ENCODE measurements around the gene TPM1. TPM values are rescaled to one million over a fixed set of nuclear protein-coding genes. Genes with fewer than 3 reads are reported as not detected.

Gene TPM1
- total and polyA plus RNA-seq, 10 of the 15 experiments (the other 5 are each of a cell fraction or from before 2014, with no cell fraction given), result 0.43 to 10.0 (median 2.4) TPM

DNA sequence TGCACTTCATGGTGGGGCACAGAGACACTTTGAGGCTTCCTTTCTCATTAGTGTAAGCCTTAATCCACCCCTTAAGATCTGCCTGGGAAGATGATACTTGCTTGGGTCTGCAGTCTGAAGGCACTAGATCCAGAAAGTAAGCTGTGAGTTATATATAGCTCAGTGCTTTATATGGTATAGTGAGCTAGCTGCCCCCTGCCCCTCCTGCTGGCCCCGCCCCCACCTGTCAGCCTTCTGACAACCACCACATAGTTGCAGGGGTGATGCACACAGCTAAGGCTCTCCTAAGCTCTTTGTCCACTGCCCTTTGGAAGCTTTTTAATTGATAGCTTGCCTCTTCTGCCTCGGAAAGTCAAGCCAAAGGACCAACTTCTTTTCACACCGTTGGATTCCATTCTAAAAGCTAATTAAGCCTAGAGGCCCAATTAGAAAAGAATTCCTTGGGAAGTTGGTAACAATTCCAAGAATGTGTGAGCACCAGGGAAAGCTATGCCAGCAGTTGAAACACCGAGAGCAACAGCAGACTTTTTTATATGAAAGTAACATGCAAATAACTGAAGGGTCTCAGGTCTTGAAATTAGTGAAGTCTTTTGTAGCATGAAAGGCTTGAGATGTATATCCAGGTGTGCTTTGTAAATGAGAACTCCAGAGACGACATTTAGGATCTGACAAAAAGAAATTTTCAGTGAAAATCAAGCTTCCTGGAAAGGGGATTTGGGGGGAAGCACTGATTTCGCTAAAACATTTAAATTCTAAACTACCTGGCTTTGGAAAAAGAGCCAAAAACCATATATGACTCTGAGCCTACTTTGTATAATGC, 2.3 kb downstream of the TPM1 start (continued):
- TF ChIP-seq MYC (IDR thresholded peaks at IDR 0.05; ENCODE audit: insufficient read depth, insufficient read length, insufficient replicate concordance, low read length, severe bottlenecking) (no peak), IKZF2 (IDR thresholded peaks at IDR 0.05) (no peak), TCF12 (IDR thresholded peaks at IDR 0.05; ENCODE audit: low read depth, low read length) (no peak), RFX5 (IDR thresholded peaks at IDR 0.05; ENCODE audit: low read depth, low read length) (no peak), NBN (IDR thresholded peaks at IDR 0.05) (no peak)

DNA sequence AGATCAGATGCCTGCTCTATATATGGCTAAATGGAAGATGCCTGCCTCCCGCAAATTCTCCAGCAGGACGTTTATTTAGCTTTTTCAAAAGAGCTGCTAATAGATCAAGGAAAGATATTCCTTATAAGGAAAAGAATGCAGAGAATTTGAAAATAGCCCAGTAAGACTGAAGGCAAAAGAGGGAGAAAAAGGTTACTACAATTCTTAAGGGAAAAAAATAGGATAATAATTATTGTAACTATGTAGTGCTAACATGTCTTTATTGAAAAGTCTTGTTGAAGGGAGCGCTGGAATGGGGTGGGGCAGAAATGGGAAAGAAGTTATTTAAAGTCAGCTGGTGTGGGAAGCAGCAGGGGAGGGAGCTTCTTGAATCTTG, 2.9 kb downstream of the TPM1 start:
- POLR2A ChIA-PET, result no interaction called here
- 60% methylated on average over 3 of the region's 3 CpGs for WGBS (ENCODE audit: insufficient coverage, insufficient replicate concordance, low lambda C conversion rate, missing lambda C conversion rate)
- no TSS peak for BruUV-seq (replicated peaks)
- Histone ChIP-seq H3K36me3 (ENCODE audit: control insufficient read depth in 2 of 2, insufficient read depth in 2 of 2, low read length in 1 of 2) (no peaks in the 10 kb centered on the region), H3K27ac (ENCODE audit: control insufficient read depth, insufficient read depth) (no peak overlapping the region), H3K4me1 (ENCODE audit: control insufficient read depth, insufficient read depth, low read length) (peaks cover 6% of the 10 kb centered on the region; the same call in 1 of the 2 replicates), H3K9ac (ENCODE audit: control insufficient read depth, insufficient read depth, low read length) (no peak overlapping the region), H3K4me3 (no peak overlapping the region), H3K79me2 (ENCODE audit: control insufficient read depth, insufficient read depth, low read length) (no peaks in the 10 kb centered on the region), H4K20me1 (ENCODE audit: control insufficient read depth, insufficient read depth) (no peaks in the 10 kb centered on the region), H3K9me3 (replicated peaks; ENCODE audit: control insufficient read depth, insufficient read depth, low read length) (no peaks in the 10 kb centered on the region), H3K4me2 (ENCODE audit: control insufficient read depth, insufficient read depth) (no peak overlapping the region), H3K27me3 (replicated peaks in 1 of 2; ENCODE audit: control insufficient read depth in 2 of 2, insufficient read depth in 2 of 2, low read length in 1 of 2) (peaks cover 15 to 32% of the 10 kb centered on the region in 2 experiments), H2AFZ (ENCODE audit: control insufficient read depth, low read depth, low read length) (no peak overlapping the region)
- ATAC-seq (no peak), FAIRE-seq (no peak), DNase-seq (ENCODE audit: low read depth, low spot score) (no peak)
- RAD21 ChIA-PET (ENCODE audit: unreplicated experiment), result no interaction called here
- CTCF ChIA-PET, result interaction anchor here (0.7 to 7.4 kb wide), 6 partner anchors 9 to 303 kb away, joined by 3 to 107 read pairs (median 3); no protein-coding TSS in a partner anchor
- intact Hi-C loops (cut with micrococcal nuclease; ENCODE audit: unreplicated experiment) (loop anchor here (5.0 kb wide), 1 partner anchor 232 kb away; the partner anchor contains the start of gene APH1B), in situ Hi-C loops (cut with MboI) (loop anchor here (5.0 kb wide), 1 partner anchor 362 kb away; no protein-coding TSS in a partner anchor)
- SMC1A ChIA-PET (ENCODE audit: uncharacterized antibody, unreplicated experiment), result interaction anchor here (3.7 kb wide), 1 partner anchor 357 kb away, joined by 13 read pairs; no protein-coding TSS in a partner anchor
- TF ChIP-seq MEF2A (IDR thresholded peaks at IDR 0.05; ENCODE audit: insufficient read depth, low read depth, low read length), result no peak
- TF ChIP-seq, protein P1, sequence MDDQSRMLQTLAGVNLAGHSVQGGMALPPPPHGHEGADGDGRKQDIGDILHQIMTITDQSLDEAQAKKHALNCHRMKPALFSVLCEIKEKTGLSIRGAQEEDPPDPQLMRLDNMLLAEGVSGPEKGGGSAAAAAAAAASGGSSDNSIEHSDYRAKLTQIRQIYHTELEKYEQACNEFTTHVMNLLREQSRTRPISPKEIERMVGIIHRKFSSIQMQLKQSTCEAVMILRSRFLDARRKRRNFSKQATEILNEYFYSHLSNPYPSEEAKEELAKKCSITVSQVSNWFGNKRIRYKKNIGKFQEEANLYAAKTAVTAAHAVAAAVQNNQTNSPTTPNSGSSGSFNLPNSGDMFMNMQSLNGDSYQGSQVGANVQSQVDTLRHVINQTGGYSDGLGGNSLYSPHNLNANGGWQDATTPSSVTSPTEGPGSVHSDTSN (IDR thresholded peaks at IDR 0.05; ENCODE audit: insufficient replicate concordance, low read depth, low read length), result no peak
- TF ChIP-seq RAD21 (IDR thresholded peaks at IDR 0.05; ENCODE audit: insufficient read depth, low read depth, low read length), result no peak
- TF ChIP-seq, protein P2, sequence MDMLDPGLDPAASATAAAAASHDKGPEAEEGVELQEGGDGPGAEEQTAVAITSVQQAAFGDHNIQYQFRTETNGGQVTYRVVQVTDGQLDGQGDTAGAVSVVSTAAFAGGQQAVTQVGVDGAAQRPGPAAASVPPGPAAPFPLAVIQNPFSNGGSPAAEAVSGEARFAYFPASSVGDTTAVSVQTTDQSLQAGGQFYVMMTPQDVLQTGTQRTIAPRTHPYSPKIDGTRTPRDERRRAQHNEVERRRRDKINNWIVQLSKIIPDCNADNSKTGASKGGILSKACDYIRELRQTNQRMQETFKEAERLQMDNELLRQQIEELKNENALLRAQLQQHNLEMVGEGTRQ (IDR thresholded peaks at IDR 0.05; ENCODE audit: borderline replicate concordance, low read depth, low read length), result no peak
- no peak for TF ChIP-seq MYC (IDR thresholded peaks at IDR 0.05; ENCODE audit: insufficient read depth, insufficient read length, insufficient replicate concordance, low read length, severe bottlenecking)
- no peak for TF ChIP-seq TCF12 (IDR thresholded peaks at IDR 0.05; ENCODE audit: low read depth, low read length)
- TF ChIP-seq POLR2AphosphoS2 (IDR thresholded peaks at IDR 0.05; ENCODE audit: low read depth, low read length), result no peak
- TF ChIP-seq, protein P3, sequence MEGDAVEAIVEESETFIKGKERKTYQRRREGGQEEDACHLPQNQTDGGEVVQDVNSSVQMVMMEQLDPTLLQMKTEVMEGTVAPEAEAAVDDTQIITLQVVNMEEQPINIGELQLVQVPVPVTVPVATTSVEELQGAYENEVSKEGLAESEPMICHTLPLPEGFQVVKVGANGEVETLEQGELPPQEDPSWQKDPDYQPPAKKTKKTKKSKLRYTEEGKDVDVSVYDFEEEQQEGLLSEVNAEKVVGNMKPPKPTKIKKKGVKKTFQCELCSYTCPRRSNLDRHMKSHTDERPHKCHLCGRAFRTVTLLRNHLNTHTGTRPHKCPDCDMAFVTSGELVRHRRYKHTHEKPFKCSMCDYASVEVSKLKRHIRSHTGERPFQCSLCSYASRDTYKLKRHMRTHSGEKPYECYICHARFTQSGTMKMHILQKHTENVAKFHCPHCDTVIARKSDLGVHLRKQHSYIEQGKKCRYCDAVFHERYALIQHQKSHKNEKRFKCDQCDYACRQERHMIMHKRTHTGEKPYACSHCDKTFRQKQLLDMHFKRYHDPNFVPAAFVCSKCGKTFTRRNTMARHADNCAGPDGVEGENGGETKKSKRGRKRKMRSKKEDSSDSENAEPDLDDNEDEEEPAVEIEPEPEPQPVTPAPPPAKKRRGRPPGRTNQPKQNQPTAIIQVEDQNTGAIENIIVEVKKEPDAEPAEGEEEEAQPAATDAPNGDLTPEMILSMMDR (IDR thresholded peaks at IDR 0.05 in 2 of 3, conservative IDR thresholded peaks at IDR 0.05 in 1 of 3; ENCODE audit: control insufficient read depth in 2 of 3, extremely low read depth in 1 of 3, insufficient read depth in 1 of 3, low read depth in 3 of 3, low read length in 3 of 3), result no peak
- no peak for TF ChIP-seq NR2C1 (IDR thresholded peaks at IDR 0.05)
- no peak for TF ChIP-seq NR2C2 (IDR thresholded peaks at IDR 0.05; ENCODE audit: borderline replicate concordance, control insufficient read depth, insufficient read length, low read depth)
- TF ChIP-seq SREBF2 (IDR thresholded peaks at IDR 0.05; ENCODE audit: low read length), result no peak

Data from GM12878 (cell line).